GM12878 (cell line): ENCODE data around the gene CPNE4. TPM values are rescaled to one million over a fixed set of nuclear protein-coding genes. Genes with fewer than 3 reads are reported as not detected.

Source experiments
- ATAC-seq: fragments of 200-7000 bp; cut with Tn5 transposase; 3 replicates; pipeline ENCODE4 v1.9.1; 2020; ENCODE audit warnings: mild to moderate bottlenecking, moderate library complexity
- BruUV-seq: library from RNA; stranded (reverse); fragments of 400-500 nt; replicated peaks from 2 replicates; lab custom pipeline; 2021; lab: Mats Ljungman, UMichigan
- CTCF ChIA-PET: fragments of 300-600 bp; sonication (Branson Sonifier 250); formaldehyde crosslinking; extraction: SDS; loops from one replicate; lab custom pipeline; 2021; ENCODE audit warnings: inconsistent platforms; lab: Yijun Ruan, JAX
- POLR2A ChIA-PET: fragments of 350-600 bp; formaldehyde crosslinking; extraction: SDS; loops from one replicate; lab custom pipeline; 2021; ENCODE audit warnings: inconsistent platforms; lab: Charles Lee
- RAD21 ChIA-PET: fragments of 300-600 bp; sonication (Branson Sonifier 250); formaldehyde crosslinking; loops from one replicate; lab custom pipeline; 2023; ENCODE audit warnings: antibody characterized with exemption; ENCODE audit not compliant: unreplicated experiment; lab: Charles Lee
- SMC1A ChIA-PET: fragments of 300-600 bp; sonication (Branson Sonifier 250); formaldehyde crosslinking; loops from one replicate; lab custom pipeline; 2023; ENCODE audit not compliant: unreplicated experiment, uncharacterized antibody; lab: Charles Lee
- DNase-seq: peaks from one replicate; pipeline ENCODE4 v3.0.0-alpha.2; 2011; ENCODE audit warnings: low read depth, low spot score
- FAIRE-seq: peaks from 3 replicates; lab custom pipeline; 2011; peaks lifted over from hg19 to GRCh38; lab: Jason Lieb, UNC
- H2AFZ ChIP-seq: 2 replicates; pipeline ENCODE4 v1.6.0; 2011; ENCODE audit warnings: low read depth, low read length, control low read depth; ENCODE audit not compliant: control insufficient read depth
- H3K27ac ChIP-seq: 2 replicates; pipeline ENCODE4 v1.5.1; 2011; ENCODE audit warnings: control low read depth; ENCODE audit not compliant: control insufficient read depth, insufficient read depth
- H3K27me3 ChIP-seq, 2 experiments: replicated peaks in 1 of 2; 2 replicates each; pipeline versions ENCODE4 v1.6.0 to v1.6.1; 2011; ENCODE audit warnings: low read length in 1 of 2; ENCODE audit not compliant: control insufficient read depth in 2 of 2, insufficient read depth in 2 of 2
- H3K36me3 ChIP-seq, 2 experiments: 2 replicates each; pipeline ENCODE4 v1.5.1; 2011; ENCODE audit warnings: low read length in 1 of 2; ENCODE audit not compliant: control insufficient read depth in 2 of 2, insufficient read depth in 2 of 2
- H3K4me1 ChIP-seq: 2 replicates; pipeline ENCODE4 v1.6.1; 2011; ENCODE audit warnings: mild to moderate bottlenecking, low read length, moderate library complexity, mixed read lengths; ENCODE audit not compliant: control insufficient read depth, insufficient read depth
- H3K4me2 ChIP-seq: 2 replicates; pipeline ENCODE4 v1.6.0; 2011; ENCODE audit warnings: control low read depth; ENCODE audit not compliant: control insufficient read depth, insufficient read depth
- H3K4me3 ChIP-seq: fragments of 200-600 bp; sonication (generic); 2 replicates; pipeline ENCODE4 v1.5.1; 2016
- H3K79me2 ChIP-seq: 2 replicates; pipeline ENCODE4 v1.6.0; 2011; ENCODE audit warnings: low read length; ENCODE audit not compliant: control insufficient read depth, insufficient read depth
- H3K9ac ChIP-seq: 2 replicates; pipeline ENCODE4 v1.8.0; 2011; ENCODE audit warnings: low read length, control low read depth, mixed read lengths; ENCODE audit not compliant: control insufficient read depth, insufficient read depth
- H3K9me3 ChIP-seq: replicated peaks from 3 replicates; pipeline ENCODE4 v1.5.1; 2011; ENCODE audit warnings: mild to moderate bottlenecking, low read length; ENCODE audit not compliant: control insufficient read depth, insufficient read depth
- H4K20me1 ChIP-seq: 2 replicates; pipeline ENCODE4 v1.6.0; 2011; ENCODE audit not compliant: control insufficient read depth, insufficient read depth
- MYC ChIP-seq: IDR thresholded peaks from 2 replicates; pipeline ENCODE4 v1.6.1; 2011; ENCODE audit warnings: mild to moderate bottlenecking, low read length, moderate library complexity, inconsistent platforms; ENCODE audit not compliant: insufficient read depth, insufficient replicate concordance, insufficient read length, severe bottlenecking
- USF1 ChIP-seq: IDR thresholded peaks from 2 replicates; pipeline ENCODE4 v1.6.1; 2011; ENCODE audit warnings: borderline replicate concordance, low read depth, mild to moderate bottlenecking, moderate library complexity, mixed read lengths, low read length; ENCODE audit not compliant: insufficient read depth; ENCODE audit errors: extremely low read length
- ZNF687 ChIP-seq: fragments of 450-650 bp; IDR thresholded peaks from 2 replicates; pipeline ENCODE4 v1.6.1; 2017; ENCODE audit warnings: mild to moderate bottlenecking, moderate library complexity
- WGBS: methylation state at CpG from one replicate; pipeline ENCODE4 v1.1.6; 2016; ENCODE audit warnings: low lambda C conversion rate; ENCODE audit not compliant: insufficient replicate concordance, insufficient coverage; ENCODE audit errors: missing lambda C conversion rate; 5-methylcytosine and 5-hydroxymethylcytosine counted together
- in situ Hi-C: fragments of 300-500 bp; cut with MboI; formaldehyde crosslinking; loops from 9 replicates; pipeline ENCODE4 v1.14.3; 2018; ENCODE audit warnings: mixed read lengths
- intact Hi-C: fragments of 100-400 bp; cut with micrococcal nuclease; formaldehyde crosslinking; loops from one replicate; pipeline ENCODE4 v1.14.2; 2022; ENCODE audit not compliant: unreplicated experiment
- polyA plus RNA-seq, 11 experiments: library from polyadenylated mRNA; depleted of rRNA in 4 of 11; unstranded in 6 of 11; stranded (reverse) in 5 of 11; fragments of >200 nt; fragmentation: Nextera tagmentation in 4 of 11; fragmentation: Illumina TruSeq in 1 of 11; extraction: Ambion mirVana in 4 of 11; extraction: Trizol in 1 of 11; gene quantifications; 1 replicate in 1 of 11; 2 replicates in 10 of 11; pipeline versions ENCODE4 v1.2.1 to v1.2.3, GENCODE V29; 2011 to 2016; ENCODE audit warnings: inconsistent platforms in 2 of 11, missing spikeins in 2 of 11, low read depth in 1 of 11
- total RNA-seq, 4 experiments: library from RNA; depleted of rRNA in 3 of 4; stranded (reverse); fragments of >200 nt in 3 of 4; fragmentation: Illumina TruSeq in 1 of 4; extraction: Trizol in 1 of 4; gene quantifications; 2 replicates each; pipeline versions ENCODE4 v1.2.1 to v1.2.3, GENCODE V29; 2013 to 2021

Gene CPNE4
- total and polyA plus RNA-seq, 10 of the 15 experiments (the other 5 are each of a cell fraction or from before 2014, with no cell fraction given): 0.17 to 1.9 (median 0.48) TPM; not detected in 1

DNA sequence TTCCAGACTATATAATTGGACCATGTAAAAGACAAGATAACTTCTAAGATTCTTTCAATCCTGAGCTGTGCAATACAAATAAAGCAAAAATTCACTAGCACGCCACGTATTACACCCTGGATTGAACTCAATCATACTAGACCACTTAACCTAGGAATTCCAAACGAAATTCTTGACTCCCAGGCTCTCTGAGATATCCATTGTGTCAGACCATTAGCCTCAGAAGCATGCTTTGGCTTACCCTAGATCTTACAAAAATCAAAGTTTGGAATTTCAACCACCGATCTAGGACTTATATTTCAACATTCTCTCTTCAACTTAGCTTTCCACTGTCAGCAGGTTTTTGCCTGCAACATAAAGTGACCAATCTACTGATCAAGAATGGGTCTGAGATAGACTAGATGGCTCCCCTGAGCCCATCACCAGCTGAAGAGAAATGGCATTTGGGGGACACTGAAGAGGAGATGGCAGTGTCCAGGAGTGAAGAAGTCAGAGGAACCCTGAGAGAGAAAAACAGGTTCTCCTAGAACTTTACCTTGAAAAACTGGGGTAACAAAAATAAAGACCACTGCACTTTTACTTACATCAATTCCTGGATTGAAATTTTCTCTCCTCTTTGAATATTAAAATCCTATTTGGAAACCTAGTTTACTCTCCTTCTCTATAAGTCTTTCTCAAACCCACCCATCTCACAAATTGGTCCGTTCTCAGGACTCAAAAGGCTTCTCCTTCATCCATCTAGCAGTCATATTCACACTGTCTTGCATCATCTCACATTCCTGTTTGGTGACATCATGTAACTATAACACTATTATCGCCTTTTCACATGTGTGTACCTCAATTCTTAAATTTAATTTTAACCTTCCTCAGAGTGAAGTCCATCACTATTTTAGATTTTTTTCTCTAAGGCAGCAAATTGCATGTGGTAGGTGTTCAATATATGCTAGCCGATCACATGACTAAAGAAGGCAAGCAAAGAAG is 18.5 kb downstream of the CPNE4 start:
- POLR2A ChIA-PET: no interaction called here
- Histone ChIP-seq H3K4me1 (no peaks in the 10 kb centered on the region), H2AFZ (no peak overlapping the region), H3K4me3 (no peak overlapping the region), H3K9me3 (no peaks in the 10 kb centered on the region), H3K27me3 (no peaks in the 10 kb centered on the region; a peak in 1 of 4 replicates), H3K27ac (no peak overlapping the region), H4K20me1 (no peaks in the 10 kb centered on the region), H3K4me2 (no peak overlapping the region), H3K79me2 (no peaks in the 10 kb centered on the region), H3K36me3 (no peaks in the 10 kb centered on the region), H3K9ac (no peak overlapping the region)
- SMC1A ChIA-PET: interaction anchor here (1.0 to 1.2 kb wide), 2 partner anchors 9 to 14 kb away, joined by 3 to 4 read pairs; no protein-coding TSS in a partner anchor
- ATAC-seq: no peak
- BruUV-seq: no TSS peak
- intact Hi-C loops (no loop called here), in situ Hi-C loops (no loop called here)
- RAD21 ChIA-PET: interaction anchor here (0.5 to 0.9 kb wide), 2 partner anchors 359 to 467 kb away, joined by 3 read pairs; no protein-coding TSS in a partner anchor
- TF ChIP-seq USF1: no peak
- TF ChIP-seq ZNF687: no peak
- TF ChIP-seq MYC: no peak
- CTCF ChIA-PET: interaction anchor here (1.4 to 3.1 kb wide), 2 partner anchors 18 to 22 kb away, joined by 4 to 11 read pairs; partner anchors contain the start of gene CPNE4
- FAIRE-seq: no peak
- WGBS: 10% methylated on average over 7 of the region's 7 CpGs
- DNase-seq: no peak
